Stimulated activated CD8-positive, alpha-beta memory T cell treated with anti-CD3 and anti-CD28 coated beads, Interleukin-12 subunit alpha, Interleukin-12 subunit beta, amount 100 ng/mL, for 24 hours (primary cell): Measurements from ENCODE around the gene ACBD3.
"Not testable (repeated sequence)": the region's sequence is repeated elsewhere in the genome, so short reads cannot be mapped to it uniquely, and the experiment has no call there.

ENCODE experiments used
- DNase-seq: peaks from one replicate; pipeline ENCODE4 v3.0.0-alpha.2; 2020; ENCODE audit errors: extremely low read depth

The ACBD3 gene

DNA sequence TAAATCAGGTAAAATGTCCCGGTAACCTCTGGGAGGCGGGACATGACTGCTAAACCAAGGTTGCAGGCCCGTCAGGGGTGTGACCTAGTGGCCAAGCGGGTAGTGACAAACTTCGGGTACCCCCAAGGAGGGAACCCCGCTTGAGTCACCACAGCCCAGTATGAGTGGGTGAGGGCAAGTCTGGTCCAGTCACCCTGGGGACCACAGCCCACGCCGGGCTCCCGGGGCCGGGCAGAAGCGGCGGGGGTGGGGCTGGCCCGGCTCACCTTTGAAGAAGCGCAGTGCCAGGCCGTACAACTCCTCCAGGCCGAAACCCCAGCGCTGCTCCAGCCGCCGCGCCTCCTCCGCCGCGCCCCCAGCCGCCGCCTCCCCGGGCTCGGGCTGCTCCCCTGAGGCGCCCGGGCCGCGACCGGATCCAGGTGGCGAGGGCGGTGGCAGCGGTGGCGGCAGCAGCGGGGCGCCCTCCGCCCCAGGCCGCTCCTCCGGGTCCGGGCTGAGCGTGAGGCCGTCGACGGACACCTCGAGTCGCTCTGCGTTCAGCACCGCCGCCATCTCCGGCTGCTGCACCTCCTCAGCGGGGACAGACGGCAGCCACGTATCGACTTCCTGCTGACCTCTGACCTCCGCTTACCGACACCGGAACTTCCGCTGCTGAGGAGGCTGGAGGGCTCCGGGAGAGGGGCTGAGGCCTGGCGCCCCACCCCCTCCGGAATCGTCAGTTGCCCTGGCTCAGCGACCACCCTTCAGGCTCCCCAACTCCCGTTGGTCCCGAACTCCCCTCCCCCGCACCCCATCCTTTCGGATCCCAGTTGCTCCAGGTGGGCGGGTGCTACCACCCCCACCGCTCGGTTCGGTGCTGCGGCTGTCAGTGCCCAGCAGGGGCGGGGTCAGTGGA is at the start of gene ACBD3:
Gene ACBD3 (minus strand): TSS at position 618 of the 895 bp plus-strand sequence. CDS start 66 bp downstream, at position 552.
- DNase-seq = peak; percentile 67

- DNase-seq = no peak
These were observed 47.3 kb upstream of the ACBD3 start for GRCh38 chr1:226233806-226234205.

DNA sequence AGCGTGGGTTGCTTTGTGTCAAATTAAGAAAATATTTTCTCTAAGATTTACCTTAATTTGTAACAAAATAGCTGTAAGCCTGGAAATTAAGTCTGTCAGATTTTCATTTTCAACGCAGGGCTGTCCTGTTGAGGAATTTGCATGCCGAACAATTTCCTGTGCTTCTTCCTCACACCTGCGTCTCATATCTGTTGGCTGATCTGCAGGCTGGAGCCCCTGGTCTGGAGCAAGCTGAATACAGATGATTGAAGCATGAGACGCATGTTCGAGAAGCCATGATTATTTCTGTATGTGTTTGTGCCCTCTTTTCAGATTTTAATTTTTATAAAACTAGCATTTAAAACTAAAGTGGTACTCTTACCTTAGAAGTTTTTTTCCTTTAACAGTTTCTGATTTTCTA is 46.8 kb upstream of the ACBD3 start:
- DNase-seq = no peak

GRCh38 chr1:226226601-226227000 is 40.1 kb upstream of the ACBD3 start:
- no peak for DNase-seq

DNA sequence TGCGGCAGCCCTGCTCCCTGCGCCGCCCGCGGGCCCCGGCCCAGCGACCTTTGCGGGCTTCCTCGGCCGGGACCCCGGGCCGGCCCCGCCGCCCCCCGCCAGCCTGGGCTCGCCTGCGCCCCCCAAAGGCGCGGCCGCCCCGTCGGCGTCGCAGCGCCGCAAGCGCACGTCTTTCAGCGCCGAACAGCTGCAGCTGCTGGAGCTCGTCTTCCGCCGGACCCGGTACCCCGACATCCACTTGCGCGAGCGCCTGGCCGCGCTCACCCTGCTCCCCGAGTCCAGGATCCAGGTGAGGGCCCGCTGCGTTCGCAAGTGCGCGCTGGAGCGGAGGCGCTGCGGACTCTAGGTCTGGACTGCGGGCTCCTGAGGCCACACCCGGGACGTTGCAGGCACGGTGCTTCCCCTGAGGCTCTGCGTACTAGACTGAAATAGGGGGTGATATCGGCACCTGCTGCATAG is 37.3 kb upstream of the ACBD3 start:
- DNase-seq = no peak

DNA sequence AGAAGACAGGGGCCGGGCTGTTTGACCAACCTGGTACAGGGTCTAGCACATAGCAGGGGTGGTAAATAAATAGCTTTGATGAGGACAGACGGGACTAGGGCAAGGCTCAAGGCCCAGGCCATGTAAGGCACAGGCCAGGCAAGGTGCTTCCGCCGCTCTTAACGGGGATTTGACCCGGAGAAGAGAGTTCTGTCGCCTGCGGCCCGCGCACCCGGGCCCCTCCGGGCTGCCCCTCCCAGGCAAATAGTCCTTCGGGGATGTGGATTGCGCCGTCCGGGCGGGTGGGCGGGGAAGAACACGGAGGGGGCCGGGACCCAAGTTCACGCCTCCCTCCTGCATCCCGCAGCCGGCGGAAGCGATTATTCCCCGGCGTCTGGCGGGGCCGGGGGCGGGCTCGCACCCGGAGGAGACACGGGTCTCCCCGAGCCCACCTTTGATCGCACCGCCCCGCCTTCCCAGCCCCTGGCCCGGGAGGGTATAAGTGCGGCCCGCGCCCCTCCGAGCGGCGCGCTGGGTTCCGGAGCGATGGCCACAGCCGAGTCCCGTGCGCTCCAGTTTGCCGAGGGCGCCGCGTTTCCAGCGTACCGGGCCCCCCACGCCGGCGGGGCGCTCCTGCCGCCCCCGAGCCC is 36.7 kb upstream of the ACBD3 start, which contains the start of gene MIXL1:
Gene MIXL1 (plus strand): TSS at position 508 of the 629 bp plus-strand sequence. CDS start 18 bp downstream, at position 526.
- no peak for DNase-seq

DNA sequence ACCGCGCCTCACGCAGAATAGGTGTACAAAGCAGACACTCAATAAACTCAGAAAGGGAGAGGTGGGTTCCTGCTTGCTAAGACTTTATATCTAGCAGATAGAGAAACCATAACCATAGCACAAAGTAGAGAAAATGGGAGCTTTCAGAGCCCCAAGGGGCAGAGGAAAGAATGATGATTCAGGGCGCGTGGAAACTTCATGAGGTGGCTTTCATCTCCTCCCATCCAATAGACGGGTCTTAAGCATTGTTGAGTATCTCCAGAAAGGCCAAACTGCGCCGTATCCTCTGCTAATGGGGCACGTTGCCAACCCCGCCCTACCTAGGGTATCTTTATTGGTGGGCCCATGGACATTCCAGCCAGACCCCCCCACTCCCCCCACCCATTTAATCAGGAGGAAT is 36.1 kb upstream of the ACBD3 start:
- DNase-seq = no peak

- DNase-seq = no peak
These were observed 34.1 kb upstream of the ACBD3 start for GRCh38 chr1:226220473-226221189.

GRCh38 chr1:226217273-226217672 is 30.7 kb upstream of the ACBD3 start:
- DNase-seq = no peak

- no peak for DNase-seq
These were observed 29.5 kb upstream of the ACBD3 start for GRCh38 chr1:226216056-226216455.

DNA sequence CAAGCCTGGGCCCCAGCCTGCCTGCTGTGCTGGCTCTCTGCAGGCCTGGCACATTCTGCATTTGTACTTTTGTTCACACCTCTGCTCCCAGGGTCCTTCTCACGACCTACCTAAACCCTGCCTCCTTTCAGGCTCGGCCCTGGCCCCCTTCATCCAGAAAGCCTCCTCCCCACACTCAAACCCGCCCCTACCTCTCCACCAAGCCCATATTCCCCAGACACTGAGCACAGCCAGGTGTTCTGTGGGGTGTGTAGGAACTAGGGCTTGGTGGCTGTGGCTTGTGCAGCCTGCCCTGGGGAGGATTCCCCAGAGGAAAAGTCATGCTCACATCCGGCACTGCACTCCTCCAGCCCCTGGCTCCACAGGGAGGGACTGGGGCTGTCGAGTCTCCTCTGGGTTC is 28.7 kb upstream of the ACBD3 start:
- no peak for DNase-seq

DNA sequence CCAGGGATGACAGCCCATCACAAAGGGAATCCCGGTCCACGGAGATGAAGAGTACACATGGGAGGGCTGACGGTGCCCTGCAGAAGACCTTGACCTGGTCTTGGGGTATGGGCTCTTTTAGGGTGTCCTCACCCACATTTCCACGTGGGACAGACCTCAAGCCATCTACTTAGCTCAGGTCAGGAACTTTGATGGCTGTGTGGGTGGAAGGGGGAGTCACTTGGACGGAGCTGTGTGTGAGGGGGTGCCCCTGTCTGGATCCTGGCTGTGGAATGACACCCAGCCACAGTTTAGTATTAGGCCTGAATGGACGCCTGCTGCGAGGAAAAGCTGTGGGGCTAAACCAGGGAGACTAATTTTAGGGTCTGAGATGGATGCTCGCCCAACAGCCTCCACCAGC is 26.0 kb upstream of the ACBD3 start:
- DNase-seq = no peak

DNA sequence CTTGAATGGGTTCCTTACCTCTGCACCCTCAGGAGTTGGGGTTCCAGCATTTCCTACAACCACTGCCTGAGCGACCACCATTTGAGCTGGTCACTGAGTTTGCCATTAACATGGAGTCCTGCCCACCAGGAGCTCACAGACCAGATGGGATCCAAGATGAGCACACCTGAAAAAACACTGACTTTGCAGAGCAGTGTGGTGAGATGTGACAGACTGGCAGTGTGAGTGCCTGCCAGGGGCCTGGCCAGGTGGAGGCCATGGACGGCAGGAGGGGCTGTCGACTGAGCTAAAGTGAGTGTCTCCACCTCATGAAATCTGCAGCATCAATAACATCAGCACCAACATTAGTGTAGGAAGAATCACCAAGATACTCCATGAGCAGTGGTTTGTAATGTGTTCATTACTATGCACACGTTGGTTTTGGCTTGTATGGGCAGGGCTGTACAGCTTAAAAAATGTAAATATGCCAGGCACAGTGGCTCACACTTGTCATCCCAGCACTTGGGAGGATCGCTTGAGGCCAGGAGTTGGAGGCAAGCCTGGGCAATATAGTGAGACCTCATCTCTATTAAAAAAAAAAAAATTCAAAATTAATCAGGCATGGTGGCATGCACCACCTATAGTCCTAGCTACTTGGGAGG is 24.8 kb upstream of the ACBD3 start:
- no peak for DNase-seq

DNA sequence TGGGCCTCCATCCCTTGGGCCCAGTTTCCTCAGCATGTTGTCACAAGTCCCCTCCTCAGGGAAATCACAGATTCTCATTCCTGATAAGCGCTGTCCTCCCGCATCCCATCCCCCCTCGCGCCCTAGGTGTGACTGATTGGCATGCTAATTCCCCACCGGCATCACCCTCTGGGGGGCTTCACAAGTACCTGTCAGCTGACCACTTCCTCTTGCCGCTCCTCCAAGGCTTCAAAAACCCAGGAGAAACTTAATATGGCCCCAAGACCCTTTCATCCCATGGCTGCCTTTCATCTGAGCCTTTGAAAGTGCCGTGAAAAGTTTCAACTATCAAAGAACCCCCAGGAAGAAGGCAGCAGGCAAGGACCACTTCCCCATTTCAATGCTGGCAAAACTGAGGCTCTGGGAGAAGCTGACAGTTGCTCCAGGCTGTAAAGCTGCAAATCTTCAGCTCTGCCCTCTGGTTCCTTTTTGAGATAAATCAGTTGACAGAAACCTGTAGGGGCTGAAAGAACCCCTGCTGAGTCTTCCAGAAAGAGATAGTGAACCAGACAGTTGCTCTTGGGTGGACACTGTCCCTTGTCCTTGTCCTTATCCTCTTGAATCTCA is 24.1 kb upstream of the ACBD3 start:
- no peak for DNase-seq

DNA sequence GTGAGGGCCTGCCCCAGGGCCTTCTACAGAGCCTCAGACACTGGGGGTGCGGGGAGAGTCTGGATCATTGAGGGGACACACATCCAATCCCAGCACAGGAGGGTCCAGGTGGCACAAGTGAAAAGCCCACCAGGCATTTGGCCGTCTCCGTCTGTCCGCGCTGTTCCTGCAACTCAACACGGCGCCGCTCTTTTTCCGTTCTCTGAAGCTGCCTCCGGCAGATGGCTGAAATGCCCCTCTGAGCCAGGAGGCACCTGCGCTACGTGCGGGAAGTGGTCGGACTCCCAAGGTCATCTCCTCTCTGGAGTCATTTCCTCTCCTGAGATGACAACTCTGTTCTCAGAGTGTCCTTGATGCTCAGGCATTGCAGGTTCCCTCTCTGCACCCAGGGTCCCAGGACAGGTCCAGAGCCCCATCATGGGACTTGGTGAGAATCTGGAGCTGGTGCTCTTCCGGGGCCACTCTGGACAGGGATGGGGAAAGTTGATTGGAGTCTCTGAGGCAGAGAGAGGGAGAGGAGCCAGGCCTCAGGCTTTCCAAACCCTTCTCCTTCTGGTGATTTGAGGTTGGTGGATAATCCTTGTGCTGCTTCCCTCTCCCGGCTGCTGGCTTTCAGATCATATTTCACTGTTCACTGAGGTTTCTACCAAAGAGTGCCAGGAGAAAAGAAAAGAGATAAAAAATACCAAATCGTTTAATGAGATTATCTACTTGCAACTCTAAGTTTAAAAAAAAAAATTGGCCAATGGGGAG is 22.9 kb upstream of the ACBD3 start:
- DNase-seq = no peak

- no peak for DNase-seq
These were observed 20.5 kb upstream of the ACBD3 start for GRCh38 chr1:226207048-226207447.

- DNase-seq = no peak
These were observed 17.7 kb upstream of the ACBD3 start for GRCh38 chr1:226204198-226204597.

DNA sequence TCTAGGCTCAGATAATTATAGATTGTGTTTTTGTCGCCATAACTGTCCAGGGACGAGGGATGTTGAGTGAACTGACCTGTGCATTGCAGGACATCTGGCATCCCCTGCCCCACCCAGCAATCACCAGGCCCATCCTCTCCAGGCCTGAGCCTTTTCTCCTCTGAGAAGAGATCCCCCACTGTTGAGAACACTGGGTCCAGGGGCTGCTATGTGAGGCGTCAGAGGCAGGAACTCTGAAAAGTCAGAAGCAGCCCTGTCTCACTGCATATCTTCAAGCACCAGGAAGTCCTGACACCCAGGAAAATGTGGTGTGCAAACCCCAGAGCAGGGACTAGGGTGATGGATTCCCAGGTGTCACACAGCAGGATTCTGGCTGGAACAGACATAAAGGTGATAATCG is 17.1 kb upstream of the ACBD3 start:
- no peak for DNase-seq

DNA sequence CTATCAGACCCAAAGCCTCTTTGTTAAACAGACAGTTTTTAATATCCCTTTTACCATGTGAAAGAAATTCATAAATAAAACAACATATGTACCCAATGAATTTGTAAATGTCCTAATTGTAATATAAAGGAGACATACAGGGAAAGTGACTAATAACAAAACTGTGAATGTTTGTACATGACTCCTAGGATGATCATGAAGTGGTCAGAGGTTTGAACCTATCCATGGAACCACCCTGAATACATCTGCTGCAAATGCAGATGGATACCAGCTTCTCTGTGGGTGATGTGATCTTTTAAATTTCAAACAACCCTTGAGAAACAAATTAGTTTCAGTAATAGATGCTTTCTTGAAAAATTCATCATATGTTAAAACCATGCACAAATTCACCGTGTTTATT is 16.7 kb upstream of the ACBD3 start:
- no peak for DNase-seq

DNA sequence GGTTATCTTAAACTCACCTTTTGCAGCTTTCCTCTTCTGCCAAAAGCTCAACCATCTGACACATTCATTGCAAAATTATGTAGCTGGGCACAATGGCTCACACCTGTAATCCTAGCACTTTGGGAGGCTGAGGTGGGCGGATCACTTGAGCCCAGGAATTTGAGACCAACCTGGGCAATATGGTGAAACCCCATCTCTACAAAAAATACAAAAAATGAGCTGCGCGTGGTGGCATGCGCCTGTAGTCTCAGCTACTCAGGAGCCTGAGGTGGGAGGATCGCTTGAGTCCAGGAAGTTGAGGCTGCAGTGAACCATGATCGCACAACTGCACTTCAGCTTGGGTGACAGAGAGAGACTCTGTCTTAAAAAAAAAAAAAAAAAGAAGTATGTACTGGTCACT is 16.1 kb upstream of the ACBD3 start:
- DNase-seq = not testable (repeated sequence)

- DNase-seq = no peak
These were observed 15.7 kb upstream of the ACBD3 start for GRCh38 chr1:226202246-226202645.
